ENCODE measurements around the gene SLC5A10. TPM values are rescaled to one million over a fixed set of nuclear protein-coding genes. Genes with fewer than 3 reads are reported as not detected.

The SLC5A10 gene
- not detected for total RNA-seq

GRCh38 chr17:18951941-18952842 lies at the start of gene SLC5A10:
Gene SLC5A10, plus strand, starts transcription at chr17:18952165. Its CDS starts 41 bp downstream, at chr17:18952206.

GRCh38 chr17:19004421-19005136 lies 52.6 kb downstream of the SLC5A10 start, which contains the start of gene FAM83G:
Gene FAM83G, minus strand, starts transcription at chr17:19004764. Its CDS starts 723 bp downstream, at chr17:19004041.

GRCh38 chr17:19046782-19047375 lies 94.9 kb downstream of the SLC5A10 start, which contains the start of gene GRAP:
Gene GRAP, minus strand, starts transcription at chr17:19046957. Its CDS starts 31 bp downstream, at chr17:19046926.

Small RNA genes lying within 50 kb of the gene (small RNA-seq; reads per million reads assigned to genes)
- gene AC090286.3 (ENCODE audit: low replicate concordance): not detected
- not detected for gene RF00324 (ENCODE audit: low replicate concordance)

Other genes starting within 250 kb of the SLC5A10 start
- gene FBXW10, start 208.1 kb upstream of the SLC5A10 start, total RNA-seq: 0.63 TPM
- 59.2 TPM for gene TVP23B, start 171.0 kb upstream of the SLC5A10 start, total RNA-seq
- gene PRPSAP2, start 94.0 kb upstream of the SLC5A10 start, total RNA-seq: 125 TPM
- 0.31 TPM for gene FAM83G, start 52.6 kb downstream of the SLC5A10 start, total RNA-seq
- 2.8 TPM for gene GRAP, start 94.8 kb downstream of the SLC5A10 start, total RNA-seq
- gene GRAPL, start 175.4 kb downstream of the SLC5A10 start, total RNA-seq: 5.0 TPM

All from parietal lobe (tissue), 2 donors.